ENCODE data around the gene ITLN1.

- TF ChIP-seq SMC3 (conservative IDR thresholded peaks at IDR 0.05; ENCODE audit: poor library complexity) = no peak
- no peak for TF ChIP-seq EP300 (conservative IDR thresholded peaks at IDR 0.05; ENCODE audit: poor library complexity, severe bottlenecking)
- TF ChIP-seq, protein P1, sequence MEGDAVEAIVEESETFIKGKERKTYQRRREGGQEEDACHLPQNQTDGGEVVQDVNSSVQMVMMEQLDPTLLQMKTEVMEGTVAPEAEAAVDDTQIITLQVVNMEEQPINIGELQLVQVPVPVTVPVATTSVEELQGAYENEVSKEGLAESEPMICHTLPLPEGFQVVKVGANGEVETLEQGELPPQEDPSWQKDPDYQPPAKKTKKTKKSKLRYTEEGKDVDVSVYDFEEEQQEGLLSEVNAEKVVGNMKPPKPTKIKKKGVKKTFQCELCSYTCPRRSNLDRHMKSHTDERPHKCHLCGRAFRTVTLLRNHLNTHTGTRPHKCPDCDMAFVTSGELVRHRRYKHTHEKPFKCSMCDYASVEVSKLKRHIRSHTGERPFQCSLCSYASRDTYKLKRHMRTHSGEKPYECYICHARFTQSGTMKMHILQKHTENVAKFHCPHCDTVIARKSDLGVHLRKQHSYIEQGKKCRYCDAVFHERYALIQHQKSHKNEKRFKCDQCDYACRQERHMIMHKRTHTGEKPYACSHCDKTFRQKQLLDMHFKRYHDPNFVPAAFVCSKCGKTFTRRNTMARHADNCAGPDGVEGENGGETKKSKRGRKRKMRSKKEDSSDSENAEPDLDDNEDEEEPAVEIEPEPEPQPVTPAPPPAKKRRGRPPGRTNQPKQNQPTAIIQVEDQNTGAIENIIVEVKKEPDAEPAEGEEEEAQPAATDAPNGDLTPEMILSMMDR (IDR thresholded peaks at IDR 0.05; ENCODE audit: poor library complexity, severe bottlenecking) = no peak
- TF ChIP-seq RAD21 (conservative IDR thresholded peaks at IDR 0.05) = no peak
- no peak for TF ChIP-seq POLR2AphosphoS5 (IDR thresholded peaks at IDR 0.05)
These were observed 7.8 kb downstream of the ITLN1 start for GRCh38 chr1:160877221-160877620.
